A549 treated with CORT108297 at 1 μM for 4 hours (cell line): ENCODE measurements around the gene C12orf54. TPM values are rescaled to one million over a fixed set of nuclear protein-coding genes. Genes with fewer than 3 reads are reported as not detected.

Experiments used
- total RNA-seq: library from RNA; stranded (reverse); fragments of 200-300 nt; extraction: Qiagen RNA extraction; gene quantifications from 5 replicates; pipeline ENCODE4 v1.2.3, GENCODE V29; 2022

The C12orf54 gene
- total RNA-seq = not detected in 5 replicates

GRCh38 chr12:48482198-48482597 is at the start of gene C12orf54:
Gene C12orf54, plus strand, starts transcription at chr12:48482498. Its CDS starts 799 bp downstream, at chr12:48483297.

GRCh38 chr12:48472259-48472658 is 10.0 kb upstream of the C12orf54 start, which contains the start of gene ANP32D:
Gene ANP32D, plus strand, starts transcription at chr12:48472559. Its CDS starts 106 bp downstream, at chr12:48472665.

GRCh38 chr12:48525332-48525731 is 43.0 kb downstream of the C12orf54 start, which contains the start of gene OR8S1:
Gene OR8S1, plus strand, starts transcription at chr12:48525632. Its CDS starts 0 bp downstream, at chr12:48525632.

Other genes with a start within 250 kb of the C12orf54 start
- gene ZNF641, start 131.6 kb upstream of the C12orf54 start, total RNA-seq = 5.9 to 7.2 TPM (median 6.7 TPM) in 5 replicates
- gene ANP32D, start 9.9 kb upstream of the C12orf54 start, total RNA-seq = not detected in 5 replicates
- not detected in 5 replicates for gene OR8S1, start 43.1 kb downstream of the C12orf54 start, total RNA-seq
- gene LALBA, start 87.5 kb downstream of the C12orf54 start, total RNA-seq = not detected in 5 replicates
- gene KANSL2, start 199.7 kb downstream of the C12orf54 start, total RNA-seq = 33.3 to 41.4 TPM (median 36.9 TPM) in 5 replicates
- gene CCNT1, start 234.2 kb downstream of the C12orf54 start, total RNA-seq = 12.1 to 14.7 TPM (median 13.4 TPM) in 5 replicates